HCT116 (cell line): ENCODE data around the gene HACE1. TPM values are rescaled to one million over a fixed set of nuclear protein-coding genes. Genes with fewer than 3 reads are reported as not detected.

Source experiments
- ATAC-seq: fragments of 200-7000 bp; cut with Tn5 transposase; 2 replicates; pipeline ENCODE4 v1.9.1; 2020; ENCODE audit warnings: mild to moderate bottlenecking, moderate library complexity
- BruUV-seq: library from RNA; stranded (reverse); fragments of 400-500 nt; replicated peaks from 2 replicates; lab custom pipeline; 2021; lab: Mats Ljungman, UMichigan
- CTCF ChIA-PET: fragments of 300-600 bp; sonication (Branson Sonifier 250); formaldehyde crosslinking; loops from one replicate; lab custom pipeline; 2021; ENCODE audit warnings: antibody characterized with exemption; lab: Charles Lee
- POLR2A ChIA-PET: fragments of 300-600, 350-600 bp; sonication (Branson Sonifier 250); formaldehyde crosslinking; loops from one replicate; lab custom pipeline; 2021; ENCODE audit warnings: antibody characterized with exemption; lab: Charles Lee
- RAD21 ChIA-PET, 2 experiments: fragments of 300-600 bp; sonication (Branson Sonifier 250); formaldehyde crosslinking; loops; one replicate each; lab custom pipeline; 2023; ENCODE audit warnings: low total read pairs in 2 of 2; ENCODE audit not compliant: uncharacterized antibody in 2 of 2, unreplicated experiment in 2 of 2, low non-redundant PET in 1 of 2; lab: Charles Lee
- DNase-seq: peaks from one replicate; pipeline ENCODE4 v3.0.0-alpha.2; 2010; ENCODE audit warnings: low read depth, low spot score
- H2AFZ ChIP-seq: fragments of 200-600 bp; shearing (Covaris generic), sonication (generic); 2 replicates; pipeline ENCODE4 v1.6.1; 2017; ENCODE audit warnings: low read depth, mixed run types, mixed read lengths, antibody characterized with exemption, low read length; ENCODE audit not compliant: poor library complexity, severe bottlenecking
- H3K27ac ChIP-seq: 2 replicates; pipeline ENCODE4 v1.5.1; 2012; ENCODE audit warnings: low read depth, low read length
- H3K27me3 ChIP-seq: fragments of 200-600 bp; sonication (generic); 2 replicates; pipeline ENCODE4 v1.6.1; 2016; ENCODE audit warnings: mixed run types, low read length, mixed read lengths; ENCODE audit not compliant: insufficient read depth
- H3K36me3 ChIP-seq, 2 experiments: fragments of 200-500 bp in 1 of 2; fragments of 200-600 bp in 1 of 2; sonication (Bioruptor generic) in 1 of 2; sonication (generic) in 1 of 2; 2 replicates each; pipeline versions ENCODE4 v1.5.1 to v1.6.1; 2014 to 2016; ENCODE audit warnings: low read length in 2 of 2, inconsistent platforms in 1 of 2, mixed read lengths in 1 of 2, mixed run types in 1 of 2; ENCODE audit not compliant: insufficient read depth in 2 of 2, control insufficient read depth in 1 of 2
- H3K4me1 ChIP-seq, 2 experiments: fragments of 200-600 bp in 1 of 2; sonication (generic) in 1 of 2; 2 replicates each; pipeline versions ENCODE4 v1.5.1 to v1.6.1; 2012 to 2017; ENCODE audit warnings: low read length in 2 of 2, inconsistent platforms in 1 of 2, mild to moderate bottlenecking in 1 of 2, mixed read lengths in 1 of 2, mixed run types in 1 of 2, moderate library complexity in 1 of 2; ENCODE audit not compliant: insufficient read depth in 2 of 2, control insufficient read depth in 1 of 2
- H3K4me2 ChIP-seq: fragments of 200-600 bp; sonication (generic); 2 replicates; pipeline ENCODE4 v1.6.1; 2017; ENCODE audit warnings: mixed run types, low read length, mixed read lengths
- H3K4me3 ChIP-seq, 2 experiments: fragments of 200-600 bp in 1 of 2; sonication (generic) in 1 of 2; replicated peaks in 1 of 2; 2 replicates each; pipeline ENCODE4 v1.5.1; 2011 to 2016; ENCODE audit warnings: low read length in 2 of 2, control low read depth in 1 of 2, low read depth in 1 of 2, mild to moderate bottlenecking in 1 of 2, mixed read lengths in 1 of 2, mixed run types in 1 of 2
- H3K79me2 ChIP-seq: fragments of 200-600 bp; sonication (generic); 2 replicates; pipeline ENCODE4 v1.6.1; 2017; ENCODE audit warnings: mild to moderate bottlenecking, mixed run types, low read length, moderate library complexity, mixed read lengths; ENCODE audit not compliant: insufficient read depth
- H3K9ac ChIP-seq: fragments of 200-600 bp; sonication (generic); 2 replicates; pipeline ENCODE4 v1.6.1; 2016; ENCODE audit warnings: low read length, mixed read lengths
- H3K9me2 ChIP-seq: fragments of 200-600 bp; sonication (generic), shearing (Covaris generic); 2 replicates; pipeline ENCODE4 v1.6.1; 2017; ENCODE audit warnings: mixed run types, mild to moderate bottlenecking, moderate library complexity; ENCODE audit not compliant: insufficient read depth
- H3K9me3 ChIP-seq, 2 experiments: fragments of 200-500 bp in 1 of 2; fragments of 200-600 bp in 1 of 2; sonication (Bioruptor generic) in 1 of 2; sonication (generic) in 1 of 2; 2 replicates each; pipeline ENCODE4 v1.6.1; 2014 to 2017; ENCODE audit warnings: low read length in 2 of 2, mixed read lengths in 2 of 2, inconsistent platforms in 1 of 2, low read depth in 1 of 2, mild to moderate bottlenecking in 1 of 2, mixed run types in 1 of 2, moderate library complexity in 1 of 2; ENCODE audit not compliant: control insufficient read depth in 1 of 2, insufficient read depth in 1 of 2
- H4K20me1 ChIP-seq: fragments of 200-600 bp; sonication (generic), shearing (Covaris generic); 2 replicates; pipeline ENCODE4 v1.6.1; 2017; ENCODE audit warnings: mixed run types, mild to moderate bottlenecking, moderate library complexity; ENCODE audit not compliant: insufficient read depth
- CBX3 ChIP-seq: IDR thresholded peaks from 2 replicates; pipeline ENCODE4 v1.6.1; 2012; ENCODE audit warnings: low read depth
- CEBPB ChIP-seq: IDR thresholded peaks from 2 replicates; pipeline ENCODE4 v1.6.1; 2012; ENCODE audit warnings: low read depth
- EGR1 ChIP-seq: IDR thresholded peaks from 2 replicates; pipeline ENCODE4 v1.6.1; 2012; ENCODE audit warnings: low read depth
- ELF1 ChIP-seq: IDR thresholded peaks from 2 replicates; pipeline ENCODE4 v1.6.1; 2012; ENCODE audit warnings: low read depth, borderline replicate concordance
- EZH2 ChIP-seq: fragments of 200-600 bp; sonication (generic); IDR thresholded peaks from 2 replicates; pipeline ENCODE4 v1.6.1; 2017; ENCODE audit warnings: antibody characterized with exemption, mixed run types
- EZH2phosphoT487 ChIP-seq: fragments of 200-600 bp; IDR thresholded peaks from 2 replicates; pipeline ENCODE4 v1.6.1; 2018; ENCODE audit warnings: antibody characterized with exemption, borderline replicate concordance
- FOSL1 ChIP-seq: IDR thresholded peaks from 2 replicates; pipeline ENCODE4 v1.6.1; 2012; ENCODE audit warnings: low read depth
- JUND ChIP-seq: IDR thresholded peaks from 2 replicates; pipeline ENCODE4 v1.6.1; 2012
- POLR2AphosphoS5 ChIP-seq: IDR thresholded peaks from 2 replicates; pipeline ENCODE4 v1.6.1; 2011; ENCODE audit warnings: mild to moderate bottlenecking, low read depth, low read length, moderate library complexity
- RAD21 ChIP-seq: IDR thresholded peaks from 2 replicates; pipeline ENCODE4 v1.6.1; 2012; ENCODE audit warnings: low read depth, mild to moderate bottlenecking
- SP1 ChIP-seq: IDR thresholded peaks from 2 replicates; pipeline ENCODE4 v1.6.1; 2012; ENCODE audit warnings: low read depth
- YY1 ChIP-seq: IDR thresholded peaks from 2 replicates; pipeline ENCODE4 v1.6.1; 2011; ENCODE audit warnings: low read length, low read depth, moderate library complexity, mild to moderate bottlenecking; ENCODE audit not compliant: insufficient replicate concordance; ENCODE audit errors: extremely low read depth
- ZFX ChIP-seq: fragments of 450-650 bp; IDR thresholded peaks from 2 replicates; pipeline ENCODE4 v1.6.1; 2017
- ZNF274 ChIP-seq: fragments of 200-500 bp; sonication (Bioruptor generic); IDR thresholded peaks from 2 replicates; pipeline ENCODE4 v1.6.1; 2014; ENCODE audit warnings: mild to moderate bottlenecking, low read depth, low read length, inconsistent platforms
- intact Hi-C: fragments of 100-400 bp; cut with micrococcal nuclease; formaldehyde crosslinking; loops from 2 replicates; pipeline ENCODE4 v1.10.0; 2022
- total RNA-seq: library from RNA; stranded (reverse); gene quantifications from one replicate; pipeline ENCODE4 v1.2.1, GENCODE V29; 2021; ENCODE audit not compliant: unreplicated experiment
- TF ChIP-seq, protein P1 (sequence below): IDR thresholded peaks from 2 replicates; pipeline ENCODE4 v1.6.1; 2012
- TF ChIP-seq, protein P2 (sequence below): IDR thresholded peaks from 2 replicates; pipeline ENCODE4 v1.6.1; 2011; ENCODE audit warnings: mild to moderate bottlenecking, low read length, moderate library complexity; ENCODE audit not compliant: insufficient replicate concordance; ENCODE audit errors: extremely low read depth
- TF ChIP-seq, protein P3 (sequence below): IDR thresholded peaks from 2 replicates; pipeline ENCODE4 v1.6.1; 2012
- TF ChIP-seq, protein P4 (sequence below), 3 experiments: fragments of 200-600 bp in 1 of 3; sonication (generic) in 1 of 3; IDR thresholded peaks in 2 of 3; conservative IDR thresholded peaks in 1 of 3; 2 replicates each; pipeline ENCODE4 v1.5.1; 2012 to 2017; ENCODE audit warnings: low read depth in 2 of 3, low read length in 2 of 3, antibody characterized with exemption in 1 of 3, borderline replicate concordance in 1 of 3, control low read depth in 1 of 3, mild to moderate bottlenecking in 1 of 3, mixed read lengths in 1 of 3, mixed run types in 1 of 3, moderate library complexity in 1 of 3; ENCODE audit not compliant: insufficient read depth in 1 of 3
- TF ChIP-seq, protein P5 (sequence below): IDR thresholded peaks from 2 replicates; pipeline ENCODE4 v1.6.1; 2012; ENCODE audit warnings: low read depth

The HACE1 gene
- total RNA-seq, 1 experiment from 2014 or later = 10.9 TPM

DNA sequence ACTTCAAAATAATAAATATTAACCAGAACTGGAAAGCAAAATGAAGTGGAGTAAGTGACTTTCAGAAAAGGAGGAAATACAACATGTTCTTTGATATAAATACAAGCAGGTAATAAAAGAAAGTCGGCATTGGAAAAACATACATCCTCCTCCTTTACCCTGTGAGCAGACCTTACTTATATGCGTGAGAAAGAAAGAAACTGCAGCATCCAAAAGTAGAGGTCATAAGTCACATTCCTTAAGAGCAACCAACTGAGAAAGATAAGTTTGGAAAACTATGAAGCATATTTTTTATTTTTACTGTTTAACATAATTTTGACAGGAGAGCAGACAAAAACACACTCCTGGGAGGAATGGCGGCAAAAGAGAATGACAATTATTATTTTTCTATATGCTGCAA, 155.5 kb downstream of the HACE1 start:
- H3K27me3 ChIP-seq = no peaks in the 10 kb centered on the region
- TF ChIP-seq, protein P1, sequence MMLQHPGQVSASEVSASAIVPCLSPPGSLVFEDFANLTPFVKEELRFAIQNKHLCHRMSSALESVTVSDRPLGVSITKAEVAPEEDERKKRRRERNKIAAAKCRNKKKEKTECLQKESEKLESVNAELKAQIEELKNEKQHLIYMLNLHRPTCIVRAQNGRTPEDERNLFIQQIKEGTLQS = no peak
- TF ChIP-seq ZFX (no peak), POLR2AphosphoS5 (no peak), EGR1 (no peak), CEBPB (no peak), CBX3 (no peak), RAD21 (no peak), JUND (no peak), EZH2 (no peak), EZH2phosphoT487 (no peak), ZNF274 (no peak), FOSL1 (no peak), SP1 (no peak), ELF1 (no peak), YY1 (no peak)
- TF ChIP-seq, protein P2, sequence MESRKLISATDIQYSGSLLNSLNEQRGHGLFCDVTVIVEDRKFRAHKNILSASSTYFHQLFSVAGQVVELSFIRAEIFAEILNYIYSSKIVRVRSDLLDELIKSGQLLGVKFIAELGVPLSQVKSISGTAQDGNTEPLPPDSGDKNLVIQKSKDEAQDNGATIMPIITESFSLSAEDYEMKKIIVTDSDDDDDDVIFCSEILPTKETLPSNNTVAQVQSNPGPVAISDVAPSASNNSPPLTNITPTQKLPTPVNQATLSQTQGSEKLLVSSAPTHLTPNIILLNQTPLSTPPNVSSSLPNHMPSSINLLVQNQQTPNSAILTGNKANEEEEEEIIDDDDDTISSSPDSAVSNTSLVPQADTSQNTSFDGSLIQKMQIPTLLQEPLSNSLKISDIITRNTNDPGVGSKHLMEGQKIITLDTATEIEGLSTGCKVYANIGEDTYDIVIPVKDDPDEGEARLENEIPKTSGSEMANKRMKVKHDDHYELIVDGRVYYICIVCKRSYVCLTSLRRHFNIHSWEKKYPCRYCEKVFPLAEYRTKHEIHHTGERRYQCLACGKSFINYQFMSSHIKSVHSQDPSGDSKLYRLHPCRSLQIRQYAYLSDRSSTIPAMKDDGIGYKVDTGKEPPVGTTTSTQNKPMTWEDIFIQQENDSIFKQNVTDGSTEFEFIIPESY = no peak
- TF ChIP-seq, protein P3, sequence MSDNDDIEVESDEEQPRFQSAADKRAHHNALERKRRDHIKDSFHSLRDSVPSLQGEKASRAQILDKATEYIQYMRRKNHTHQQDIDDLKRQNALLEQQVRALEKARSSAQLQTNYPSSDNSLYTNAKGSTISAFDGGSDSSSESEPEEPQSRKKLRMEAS = no peak
- TF ChIP-seq, protein P4, sequence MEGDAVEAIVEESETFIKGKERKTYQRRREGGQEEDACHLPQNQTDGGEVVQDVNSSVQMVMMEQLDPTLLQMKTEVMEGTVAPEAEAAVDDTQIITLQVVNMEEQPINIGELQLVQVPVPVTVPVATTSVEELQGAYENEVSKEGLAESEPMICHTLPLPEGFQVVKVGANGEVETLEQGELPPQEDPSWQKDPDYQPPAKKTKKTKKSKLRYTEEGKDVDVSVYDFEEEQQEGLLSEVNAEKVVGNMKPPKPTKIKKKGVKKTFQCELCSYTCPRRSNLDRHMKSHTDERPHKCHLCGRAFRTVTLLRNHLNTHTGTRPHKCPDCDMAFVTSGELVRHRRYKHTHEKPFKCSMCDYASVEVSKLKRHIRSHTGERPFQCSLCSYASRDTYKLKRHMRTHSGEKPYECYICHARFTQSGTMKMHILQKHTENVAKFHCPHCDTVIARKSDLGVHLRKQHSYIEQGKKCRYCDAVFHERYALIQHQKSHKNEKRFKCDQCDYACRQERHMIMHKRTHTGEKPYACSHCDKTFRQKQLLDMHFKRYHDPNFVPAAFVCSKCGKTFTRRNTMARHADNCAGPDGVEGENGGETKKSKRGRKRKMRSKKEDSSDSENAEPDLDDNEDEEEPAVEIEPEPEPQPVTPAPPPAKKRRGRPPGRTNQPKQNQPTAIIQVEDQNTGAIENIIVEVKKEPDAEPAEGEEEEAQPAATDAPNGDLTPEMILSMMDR (IDR thresholded peaks at IDR 0.05 in 2 of 3, conservative IDR thresholded peaks at IDR 0.05 in 1 of 3; ENCODE audit: borderline replicate concordance in 1 of 3, insufficient read depth in 1 of 3, low read depth in 2 of 3, low read length in 2 of 3) = no peak
- TF ChIP-seq, protein P5, sequence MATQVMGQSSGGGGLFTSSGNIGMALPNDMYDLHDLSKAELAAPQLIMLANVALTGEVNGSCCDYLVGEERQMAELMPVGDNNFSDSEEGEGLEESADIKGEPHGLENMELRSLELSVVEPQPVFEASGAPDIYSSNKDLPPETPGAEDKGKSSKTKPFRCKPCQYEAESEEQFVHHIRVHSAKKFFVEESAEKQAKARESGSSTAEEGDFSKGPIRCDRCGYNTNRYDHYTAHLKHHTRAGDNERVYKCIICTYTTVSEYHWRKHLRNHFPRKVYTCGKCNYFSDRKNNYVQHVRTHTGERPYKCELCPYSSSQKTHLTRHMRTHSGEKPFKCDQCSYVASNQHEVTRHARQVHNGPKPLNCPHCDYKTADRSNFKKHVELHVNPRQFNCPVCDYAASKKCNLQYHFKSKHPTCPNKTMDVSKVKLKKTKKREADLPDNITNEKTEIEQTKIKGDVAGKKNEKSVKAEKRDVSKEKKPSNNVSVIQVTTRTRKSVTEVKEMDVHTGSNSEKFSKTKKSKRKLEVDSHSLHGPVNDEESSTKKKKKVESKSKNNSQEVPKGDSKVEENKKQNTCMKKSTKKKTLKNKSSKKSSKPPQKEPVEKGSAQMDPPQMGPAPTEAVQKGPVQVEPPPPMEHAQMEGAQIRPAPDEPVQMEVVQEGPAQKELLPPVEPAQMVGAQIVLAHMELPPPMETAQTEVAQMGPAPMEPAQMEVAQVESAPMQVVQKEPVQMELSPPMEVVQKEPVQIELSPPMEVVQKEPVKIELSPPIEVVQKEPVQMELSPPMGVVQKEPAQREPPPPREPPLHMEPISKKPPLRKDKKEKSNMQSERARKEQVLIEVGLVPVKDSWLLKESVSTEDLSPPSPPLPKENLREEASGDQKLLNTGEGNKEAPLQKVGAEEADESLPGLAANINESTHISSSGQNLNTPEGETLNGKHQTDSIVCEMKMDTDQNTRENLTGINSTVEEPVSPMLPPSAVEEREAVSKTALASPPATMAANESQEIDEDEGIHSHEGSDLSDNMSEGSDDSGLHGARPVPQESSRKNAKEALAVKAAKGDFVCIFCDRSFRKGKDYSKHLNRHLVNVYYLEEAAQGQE = no peak
- CTCF ChIA-PET = no interaction called here
- H3K9me2 ChIP-seq = no peaks in the 10 kb centered on the region
- no TSS peak for BruUV-seq
- H3K4me1 ChIP-seq = no peaks in the 10 kb centered on the region
- H3K36me3 ChIP-seq = no peaks in the 10 kb centered on the region
- DNase-seq (no peak), ATAC-seq (no peak)
- POLR2A ChIA-PET = no interaction called here
- RAD21 ChIA-PET = no interaction called here
- H3K9me3 ChIP-seq = no peaks in the 10 kb centered on the region
- no peaks in the 10 kb centered on the region for H4K20me1 ChIP-seq
- H2AFZ ChIP-seq = no peak overlapping the region
- intact Hi-C loops = no loop called here
- no peaks in the 10 kb centered on the region for H3K79me2 ChIP-seq
- no peak overlapping the region for H3K9ac ChIP-seq
- no peak overlapping the region for H3K27ac ChIP-seq
- H3K4me3 ChIP-seq = no peak overlapping the region
- H3K4me2 ChIP-seq = no peak overlapping the region
